Body of pancreas (tissue), 4 donors: ENCODE data around the gene FLOT2.

Experiments used
- CTCF ChIP-seq, 7 experiments: fragments of 450-650 bp in 4 of 7; fragments of 200-600 bp in 3 of 7; sonication (generic) in 3 of 7; IDR thresholded peaks; one replicate each; pipeline ENCODE4 v1.5.1; 2016 to 2019; ENCODE audit warnings: antibody characterized with exemption in 7 of 7
- POLR2A ChIP-seq, 3 donors: fragments of 450-650 bp; IDR thresholded peaks; one replicate each; pipeline ENCODE4 v1.6.1; 2016; ENCODE audit warnings: antibody characterized with exemption in 3 of 3, mild to moderate bottlenecking in 2 of 3

GRCh38 chr17:28911411-28912045 lies 14.0 kb upstream of the FLOT2 start:
- TF ChIP-seq CTCF (IDR thresholded peaks at IDR 0.05), result no peak
- no peak for TF ChIP-seq POLR2A (IDR thresholded peaks at IDR 0.05)
